Astrocyte (in vitro differentiated cells and primary cell): Measurements from ENCODE around the gene ATF6B. TPM values are rescaled to one million over a fixed set of nuclear protein-coding genes. Genes with fewer than 3 reads are reported as not detected.

Experiments used
- DNase-seq: peaks from one replicate; pipeline ENCODE4 v3.0.0-alpha.2; 2010; ENCODE audit warnings: low read depth
- FAIRE-seq: peaks from 2 replicates; lab custom pipeline; 2011; peaks lifted over from hg19 to GRCh38; lab: Jason Lieb, UNC
- H2AFZ ChIP-seq: 2 replicates; pipeline ENCODE4 v1.6.0; 2012; ENCODE audit warnings: low read depth, low read length, inconsistent platforms
- H3K27ac ChIP-seq: 2 replicates; pipeline ENCODE4 v1.5.1; 2011; ENCODE audit warnings: low read depth, low read length, inconsistent platforms
- H3K27me3 ChIP-seq: 2 replicates; pipeline ENCODE4 v1.6.0; 2011; ENCODE audit warnings: low read length, inconsistent platforms; ENCODE audit not compliant: insufficient read depth
- H3K36me3 ChIP-seq: 2 replicates; pipeline ENCODE4 v1.5.1; 2011; ENCODE audit warnings: low read length, inconsistent platforms; ENCODE audit not compliant: insufficient read depth
- H3K4me1 ChIP-seq: 2 replicates; pipeline ENCODE4 v1.5.1; 2011; ENCODE audit warnings: low read length, inconsistent platforms; ENCODE audit not compliant: insufficient read depth
- H3K4me2 ChIP-seq: 2 replicates; pipeline ENCODE4 v1.6.0; 2012; ENCODE audit warnings: low read length, inconsistent platforms
- H3K4me3 ChIP-seq: 2 replicates; pipeline ENCODE4 v1.5.1; 2011; ENCODE audit warnings: low read depth, mild to moderate bottlenecking, low read length, inconsistent platforms; ENCODE audit not compliant: insufficient read depth
- H3K79me2 ChIP-seq: 2 replicates; pipeline ENCODE4 v1.6.0; 2012; ENCODE audit warnings: mild to moderate bottlenecking, low read length, inconsistent platforms; ENCODE audit not compliant: insufficient read depth
- H3K9ac ChIP-seq: 2 replicates; pipeline ENCODE4 v1.6.0; 2012; ENCODE audit warnings: mild to moderate bottlenecking, low read length, inconsistent platforms
- H3K9me3 ChIP-seq: 2 replicates; pipeline ENCODE4 v1.5.1; 2012; ENCODE audit warnings: low read depth, mild to moderate bottlenecking, low read length, inconsistent platforms; ENCODE audit not compliant: insufficient read depth
- H4K20me1 ChIP-seq: 2 replicates; pipeline ENCODE4 v1.6.0; 2012; ENCODE audit warnings: low read length, inconsistent platforms; ENCODE audit not compliant: insufficient read depth
- H3K27ac Mint-ChIP-seq: one replicate; pipeline ENCODE4 v1.8.0; 2021; ENCODE audit warnings: mild to moderate bottlenecking, mixed read lengths; ENCODE audit not compliant: unreplicated experiment
- H3K27me3 Mint-ChIP-seq: one replicate; pipeline ENCODE4 v1.8.0; 2021; ENCODE audit warnings: low read depth, mixed read lengths; ENCODE audit not compliant: unreplicated experiment
- H3K36me3 Mint-ChIP-seq: one replicate; pipeline ENCODE4 v1.8.0; 2021; ENCODE audit warnings: low read depth, mixed read lengths; ENCODE audit not compliant: unreplicated experiment
- H3K4me1 Mint-ChIP-seq: one replicate; pipeline ENCODE4 v1.8.0; 2021; ENCODE audit warnings: low read depth, mixed read lengths; ENCODE audit not compliant: unreplicated experiment
- H3K4me3 Mint-ChIP-seq: one replicate; pipeline ENCODE4 v1.8.0; 2021; ENCODE audit warnings: mild to moderate bottlenecking, moderate library complexity, mixed read lengths; ENCODE audit not compliant: unreplicated experiment
- H3K9me3 Mint-ChIP-seq: one replicate; pipeline ENCODE4 v1.8.0; 2021; ENCODE audit warnings: mild to moderate bottlenecking, mixed read lengths; ENCODE audit not compliant: unreplicated experiment
- CTCF ChIP-seq: IDR thresholded peaks from 2 replicates; pipeline ENCODE4 v1.5.1; 2011; ENCODE audit warnings: low read depth, mild to moderate bottlenecking, inconsistent platforms, low read length, moderate library complexity; ENCODE audit not compliant: insufficient read depth
- EZH2 ChIP-seq: IDR thresholded peaks from 2 replicates; pipeline ENCODE4 v1.6.1; 2012; ENCODE audit warnings: mild to moderate bottlenecking, low read length, inconsistent platforms; ENCODE audit not compliant: insufficient read depth
- total RNA-seq: library from RNA; stranded (reverse); gene quantifications from 2 replicates; pipeline ENCODE4 v1.2.1, GENCODE V29; 2021

Gene ATF6B
- total RNA-seq, 1 donor from 2014 or later: 68.7 TPM

- Histone ChIP-seq H3K79me2 (peaks cover 51% of the 10 kb centered on the region), H3K9ac (peak overlapping the region; percentile 98), H3K36me3 (peaks cover 5% of the 10 kb centered on the region), H3K4me2 (peak overlapping the region; percentile 95), H3K27ac (peak overlapping the region; percentile 68), H4K20me1 (peaks cover 31% of the 10 kb centered on the region), H3K9me3 (no peaks in the 10 kb centered on the region), H3K27me3 (no peaks in the 10 kb centered on the region), H3K4me3 (peak overlapping the region; percentile 86), H2AFZ (peak overlapping the region; percentile 51), H3K4me1 (peaks cover 37% of the 10 kb centered on the region)
- Mint-ChIP-seq H3K36me3 (peaks cover 8% of the 10 kb centered on the region), H3K27ac (peak overlapping the region; percentile 30), H3K4me1 (peaks cover 35% of the 10 kb centered on the region), H3K4me3 (peak overlapping the region; percentile 97), H3K9me3 (no peaks in the 10 kb centered on the region), H3K27me3 (no peaks in the 10 kb centered on the region)
- no peak for DNase-seq
- TF ChIP-seq CTCF: no peak
- TF ChIP-seq EZH2: no peak
- no peak for FAIRE-seq
These were observed 47.3 kb upstream of the ATF6B start for GRCh38 chr6:32175322-32175710.

GRCh38 chr6:32174416-32174815 is 46.4 kb upstream of the ATF6B start:
- Mint-ChIP-seq H3K27me3 (no peaks in the 10 kb centered on the region), H3K4me3 (peak overlapping the region; percentile 97), H3K4me1 (peaks cover 35% of the 10 kb centered on the region), H3K36me3 (peaks cover 15% of the 10 kb centered on the region), H3K27ac (no peak overlapping the region), H3K9me3 (no peaks in the 10 kb centered on the region)
- H3K9ac ChIP-seq: no peak overlapping the region
- H2AFZ ChIP-seq: no peak overlapping the region
- peaks cover 12% of the 10 kb centered on the region for H3K36me3 ChIP-seq
- peaks cover 42% of the 10 kb centered on the region for H3K4me1 ChIP-seq
- H3K4me2 ChIP-seq: peak overlapping the region; percentile 95
- DNase-seq (no peak), FAIRE-seq (no peak)
- no peaks in the 10 kb centered on the region for H3K9me3 ChIP-seq
- no peak for TF ChIP-seq CTCF
- no peak for TF ChIP-seq EZH2
- H3K27ac ChIP-seq: no peak overlapping the region
- H3K4me3 ChIP-seq: peak overlapping the region; percentile 86
- H3K79me2 ChIP-seq: peaks cover 49% of the 10 kb centered on the region
- peaks cover 31% of the 10 kb centered on the region for H4K20me1 ChIP-seq
- H3K27me3 ChIP-seq: no peaks in the 10 kb centered on the region

GRCh38 chr6:32173051-32173727 is 45.1 kb upstream of the ATF6B start:
- DNase-seq: no peak
- FAIRE-seq: no peak
- H3K4me1 Mint-ChIP-seq: peaks cover 35% of the 10 kb centered on the region

More at GRCh38 chr6:32173051-32173727, 45.1 kb upstream of the ATF6B start:
- no peak overlapping the region for H3K4me3 ChIP-seq
- H3K36me3 ChIP-seq: peaks cover 12% of the 10 kb centered on the region
- H3K27me3 Mint-ChIP-seq: no peaks in the 10 kb centered on the region
- H3K9me3 ChIP-seq: no peaks in the 10 kb centered on the region
- H3K27me3 ChIP-seq: no peaks in the 10 kb centered on the region
- H2AFZ ChIP-seq: no peak overlapping the region
- H3K9me3 Mint-ChIP-seq: no peaks in the 10 kb centered on the region
- H3K79me2 ChIP-seq: peaks cover 40% of the 10 kb centered on the region
- TF ChIP-seq CTCF: no peak
- TF ChIP-seq EZH2: no peak
- no peak overlapping the region for H3K9ac ChIP-seq
- H3K4me1 ChIP-seq: peaks cover 38% of the 10 kb centered on the region
- no peak overlapping the region for H3K27ac Mint-ChIP-seq
- H3K36me3 Mint-ChIP-seq: peaks cover 20% of the 10 kb centered on the region
- no peak overlapping the region for H3K4me2 ChIP-seq
- no peak overlapping the region for H3K27ac ChIP-seq
- peak overlapping the region; percentile 58 for H3K4me3 Mint-ChIP-seq
- H4K20me1 ChIP-seq: peaks cover 36% of the 10 kb centered on the region
